Stimulated activated naive CD4-positive, alpha-beta T cell (primary cell): ENCODE data around the gene VSIG10L.

Source experiments
- DNase-seq, 6 experiments: peaks; one replicate each; lab custom pipeline; 2025; lab: John Stamatoyannopoulos, UW

Gene VSIG10L

GRCh38 chr19:51317376-51317775, 24.6 kb downstream of the VSIG10L start:
- DNase-seq = no peak

- no peak for DNase-seq
Measured at GRCh38 chr19:51316688-51317087, 25.3 kb downstream of the VSIG10L start.

GRCh38 chr19:51311351-51312257, 30.3 kb downstream of the VSIG10L start, which contains the start of gene IGLON5:
IGLON5 (plus strand) TSS chr19:51311644; CDS start chr19:51311848, 204 bp downstream.
- no peak for DNase-seq

DNA sequence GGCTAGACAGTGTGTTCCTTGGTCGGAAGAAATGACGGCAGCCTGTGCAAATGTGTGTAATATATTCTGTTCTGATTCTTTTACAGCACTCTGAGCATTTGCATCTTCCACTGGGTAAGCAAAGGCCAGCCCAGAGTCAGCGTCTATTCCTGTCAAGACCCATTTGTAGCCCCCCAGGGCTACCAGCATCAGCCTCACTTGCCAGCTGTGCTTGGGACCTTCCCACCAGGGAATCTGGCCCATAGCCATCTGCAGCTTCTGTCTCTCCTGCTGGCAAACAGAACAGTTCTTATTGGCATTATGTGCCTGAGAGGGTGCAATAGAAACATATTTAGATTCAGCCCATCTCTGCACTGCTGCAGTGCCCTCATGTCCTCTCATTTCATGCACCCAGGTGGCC, 36.5 kb downstream of the VSIG10L start:
- DNase-seq = no peak

GRCh38 chr19:51301266-51301665, 40.7 kb downstream of the VSIG10L start:
- no peak for DNase-seq

GRCh38 chr19:51297406-51297805, 44.5 kb downstream of the VSIG10L start:
- no peak for DNase-seq

DNA sequence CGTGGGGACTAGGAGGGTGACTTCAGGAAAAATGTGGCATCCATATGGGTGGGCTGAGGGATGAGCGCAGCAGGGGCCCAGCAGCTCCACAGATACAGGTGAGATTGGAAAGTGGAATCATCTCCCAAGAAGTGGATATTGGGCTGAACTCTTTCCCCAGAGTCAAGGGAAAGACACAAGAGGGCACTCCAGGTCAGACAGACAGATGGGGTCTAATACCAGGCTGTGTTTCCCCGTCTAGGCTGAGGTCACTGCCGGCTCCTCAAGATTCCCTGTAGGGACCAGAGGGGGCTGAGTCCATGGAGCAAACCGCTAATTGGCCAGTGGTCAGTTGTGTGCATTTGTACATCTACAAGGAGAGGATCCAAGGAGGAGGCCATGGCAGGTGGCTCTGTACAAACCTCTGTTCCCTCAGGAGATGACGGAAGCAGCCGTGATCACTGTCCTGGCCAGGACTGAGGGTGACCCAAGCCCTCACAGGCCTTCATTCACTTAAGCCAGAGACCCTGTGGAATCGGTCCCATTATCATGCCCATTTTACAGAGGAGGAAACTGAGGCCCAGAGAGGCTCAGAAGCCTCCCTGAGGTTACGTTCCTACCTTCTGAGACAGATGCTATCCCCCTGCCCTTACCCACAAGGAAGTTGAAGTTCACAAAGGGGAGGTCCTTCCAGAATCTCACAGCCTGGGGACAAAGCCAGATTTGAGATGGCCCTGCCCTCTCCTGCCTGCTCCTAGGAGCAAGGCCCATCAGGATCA, 45.4 kb downstream of the VSIG10L start:
- DNase-seq = no peak

DNA sequence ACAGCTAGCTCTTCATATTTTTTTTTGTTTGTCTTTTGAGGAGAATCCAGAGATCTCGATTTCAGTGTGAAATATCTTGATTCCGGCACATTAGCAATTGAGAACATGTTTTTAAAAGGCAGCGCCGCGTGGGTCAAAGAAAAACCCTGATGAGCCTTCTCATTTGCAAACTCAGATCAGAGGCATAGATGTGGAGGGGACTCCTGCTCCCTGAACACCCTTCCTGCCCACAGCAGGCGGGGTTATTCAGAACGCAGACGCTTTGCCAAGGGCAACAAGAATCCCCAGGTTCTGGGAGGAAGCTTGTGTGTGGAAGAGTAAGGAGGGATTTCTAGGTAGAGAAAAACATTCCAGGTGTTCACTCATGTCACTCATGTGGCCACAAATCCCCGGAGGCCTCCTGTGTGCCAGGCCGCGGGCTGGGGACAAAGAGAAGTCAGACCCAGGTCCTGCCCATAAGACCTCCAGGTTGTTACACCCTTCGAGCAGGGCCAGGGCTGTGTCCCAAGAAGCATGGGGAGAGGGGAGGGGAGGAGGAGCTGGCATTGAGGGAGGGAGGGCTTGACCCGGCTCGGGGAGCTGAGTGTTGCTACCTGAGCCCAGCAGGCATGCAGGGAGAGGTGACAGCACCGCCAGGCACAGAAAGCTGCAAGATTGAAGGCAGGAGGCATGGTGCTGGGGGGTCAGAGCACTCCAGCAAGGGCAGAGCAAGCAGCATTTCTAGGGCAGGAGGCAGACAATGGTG, 46.4 kb downstream of the VSIG10L start:
- no peak for DNase-seq

DNA sequence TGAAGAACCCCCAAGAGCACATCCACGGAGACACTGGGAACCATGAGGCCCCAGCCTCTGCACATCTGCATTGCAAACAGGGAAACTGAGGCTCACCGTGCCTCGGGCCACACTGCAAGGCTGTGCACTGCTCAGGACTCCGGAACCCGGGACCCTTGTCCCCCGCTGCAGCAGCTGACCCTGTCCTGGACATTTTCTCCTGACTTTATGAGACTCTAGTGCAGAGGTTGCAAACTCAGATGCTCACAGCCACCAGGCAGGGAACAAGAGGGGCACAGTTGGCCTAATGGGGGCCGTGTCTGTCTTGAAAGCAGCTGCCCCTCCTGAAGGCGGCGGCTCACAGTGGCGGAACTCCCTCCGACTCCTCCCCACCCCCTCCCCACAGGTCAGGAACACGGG, 47.0 kb downstream of the VSIG10L start:
- DNase-seq = no peak

GRCh38 chr19:51294211-51294976, 47.5 kb downstream of the VSIG10L start:
- no peak for DNase-seq

DNA sequence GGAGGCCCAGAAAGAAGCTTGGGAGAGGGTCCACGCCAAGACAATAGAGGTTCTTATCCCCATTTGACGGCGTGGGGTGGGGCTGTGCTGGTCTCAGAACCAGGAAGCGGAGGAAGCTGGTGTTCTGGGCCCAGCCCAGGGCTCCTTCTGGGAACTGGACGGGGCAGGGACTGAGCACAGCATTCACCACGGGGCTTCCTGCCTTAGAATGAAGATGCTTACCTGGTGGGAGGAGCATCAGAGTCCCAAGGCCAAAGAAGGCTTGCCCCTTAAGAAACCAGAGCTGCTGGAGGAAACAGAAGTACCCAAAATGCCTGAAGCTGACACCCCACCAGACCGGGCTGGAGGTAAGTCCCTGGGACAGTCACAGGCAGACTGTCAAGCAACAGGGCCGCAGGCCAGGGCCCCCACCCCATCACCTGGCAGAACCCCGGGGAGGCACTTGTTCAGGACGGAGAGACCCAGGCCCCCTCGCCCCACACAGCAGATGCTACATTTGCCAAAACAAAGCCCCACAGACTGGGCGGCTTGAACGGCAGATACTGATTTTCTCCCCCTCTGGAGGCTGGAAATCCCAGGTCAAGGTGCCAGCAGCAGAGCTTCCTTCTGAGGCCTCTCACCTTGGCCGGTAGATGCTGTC, 48.2 kb downstream of the VSIG10L start:
- DNase-seq = no peak

- no peak for DNase-seq
Measured at GRCh38 chr19:51292971-51293370, 49.0 kb downstream of the VSIG10L start.

DNA sequence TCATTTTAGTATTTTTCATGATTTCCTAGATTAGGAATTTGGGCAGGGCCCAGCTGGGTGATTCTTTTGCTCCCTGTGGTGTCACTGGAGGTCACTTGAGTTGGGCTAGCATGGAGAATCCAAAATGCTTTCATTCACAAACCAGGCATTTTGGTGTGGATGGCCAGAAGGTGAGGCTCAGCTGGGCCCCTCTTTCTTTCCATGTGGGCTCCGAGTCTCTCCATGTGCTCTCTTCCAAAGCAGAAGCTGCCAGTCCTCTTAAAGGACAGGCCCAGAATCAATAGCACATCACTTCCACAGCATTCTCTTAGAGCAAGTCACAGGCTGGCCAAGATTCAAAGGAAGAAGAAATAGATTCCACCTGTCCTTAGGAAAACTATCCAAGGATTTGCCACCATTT, 52.3 kb downstream of the VSIG10L start:
- DNase-seq = no peak

GRCh38 chr19:51285682-51286081, 56.3 kb downstream of the VSIG10L start:
- no peak for DNase-seq

DNA sequence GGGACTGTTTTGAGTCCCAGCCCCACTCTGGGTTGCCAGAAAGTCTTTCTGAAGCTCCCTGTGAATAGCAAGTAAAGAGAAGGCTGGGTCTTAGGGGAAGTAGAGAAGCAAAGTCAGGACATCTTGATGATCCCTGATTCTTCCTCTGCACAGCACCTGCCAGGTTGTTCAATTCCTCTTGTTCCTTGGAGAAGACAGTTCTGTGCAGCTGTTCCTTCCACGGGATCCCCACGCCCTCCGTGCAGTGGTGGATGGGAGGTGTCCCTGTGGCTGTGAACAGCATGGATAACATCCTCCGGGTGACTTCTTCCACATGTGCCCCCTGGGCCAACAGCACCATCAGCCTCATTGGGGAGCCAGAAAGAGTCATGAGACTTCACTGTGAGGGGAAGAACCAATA, 59.6 kb downstream of the VSIG10L start:
- DNase-seq = no peak
